Superior temporal gyrus (tissue), 1 donor: ENCODE data around the gene MRRF.
A peak's percentile ranks its signal among the peaks of the same experiment; 100 is the strongest.

Experiments used
- DNase-seq: peaks from one replicate; pipeline ENCODE4 v3.0.0-alpha.2; 2016; ENCODE audit errors: extremely low spot score

The MRRF gene

GRCh38 chr9:122264360-122265148, at the start of gene MRRF, which contains the start of gene RBM18:
MRRF (plus strand) TSS chr9:122264882; CDS start chr9:122270892, 6,010 bp downstream.
RBM18 (minus strand) TSS chr9:122264840; CDS start chr9:122261492, 3,348 bp downstream.
- peak; percentile 91 for DNase-seq

GRCh38 chr9:122215663-122216062, 49.0 kb upstream of the MRRF start:
- no peak for DNase-seq

- no peak for DNase-seq
Measured at GRCh38 chr9:122216138-122216797, 48.4 kb upstream of the MRRF start.

- no peak for DNase-seq
Measured at GRCh38 chr9:122216798-122217418, 47.8 kb upstream of the MRRF start.

- DNase-seq: no peak
Measured at GRCh38 chr9:122217640-122218039, 47.0 kb upstream of the MRRF start.

- DNase-seq: no peak
Measured at GRCh38 chr9:122218071-122218934, 46.4 kb upstream of the MRRF start.

- no peak for DNase-seq
Measured at GRCh38 chr9:122218935-122219855, 45.5 kb upstream of the MRRF start.

- DNase-seq: no peak
Measured at GRCh38 chr9:122219856-122220672, 44.6 kb upstream of the MRRF start.

- DNase-seq: no peak
Measured at GRCh38 chr9:122220673-122221182, 44.0 kb upstream of the MRRF start.

GRCh38 chr9:122221183-122221811, 43.4 kb upstream of the MRRF start:
- no peak for DNase-seq

- no peak for DNase-seq
Measured at GRCh38 chr9:122222791-122223190, 41.9 kb upstream of the MRRF start.

GRCh38 chr9:122223435-122223834, 41.2 kb upstream of the MRRF start:
- no peak for DNase-seq

- DNase-seq: no peak
Measured at GRCh38 chr9:122225312-122226141, 39.2 kb upstream of the MRRF start.

- DNase-seq: no peak
Measured at GRCh38 chr9:122226142-122226757, 38.4 kb upstream of the MRRF start.

- DNase-seq: no peak
Measured at GRCh38 chr9:122226758-122227574, 37.7 kb upstream of the MRRF start.

GRCh38 chr9:122227575-122227900, 37.1 kb upstream of the MRRF start:
- DNase-seq: no peak

GRCh38 chr9:122228191-122228567, 36.5 kb upstream of the MRRF start:
- DNase-seq: no peak
